ENCODE data around the gene YWHAE.
"Not testable (repeated sequence)": the region's sequence is repeated elsewhere in the genome, so short reads cannot be mapped to it uniquely, and the experiment has no call there.

The YWHAE gene

GRCh38 chr17:1313270-1314005 is 86.6 kb downstream of the YWHAE start:
- peak; percentile 17 for DNase-seq (ENCODE audit: low read depth)

GRCh38 chr17:1312261-1312870 is 87.7 kb downstream of the YWHAE start:
- TF ChIP-seq, protein P1, sequence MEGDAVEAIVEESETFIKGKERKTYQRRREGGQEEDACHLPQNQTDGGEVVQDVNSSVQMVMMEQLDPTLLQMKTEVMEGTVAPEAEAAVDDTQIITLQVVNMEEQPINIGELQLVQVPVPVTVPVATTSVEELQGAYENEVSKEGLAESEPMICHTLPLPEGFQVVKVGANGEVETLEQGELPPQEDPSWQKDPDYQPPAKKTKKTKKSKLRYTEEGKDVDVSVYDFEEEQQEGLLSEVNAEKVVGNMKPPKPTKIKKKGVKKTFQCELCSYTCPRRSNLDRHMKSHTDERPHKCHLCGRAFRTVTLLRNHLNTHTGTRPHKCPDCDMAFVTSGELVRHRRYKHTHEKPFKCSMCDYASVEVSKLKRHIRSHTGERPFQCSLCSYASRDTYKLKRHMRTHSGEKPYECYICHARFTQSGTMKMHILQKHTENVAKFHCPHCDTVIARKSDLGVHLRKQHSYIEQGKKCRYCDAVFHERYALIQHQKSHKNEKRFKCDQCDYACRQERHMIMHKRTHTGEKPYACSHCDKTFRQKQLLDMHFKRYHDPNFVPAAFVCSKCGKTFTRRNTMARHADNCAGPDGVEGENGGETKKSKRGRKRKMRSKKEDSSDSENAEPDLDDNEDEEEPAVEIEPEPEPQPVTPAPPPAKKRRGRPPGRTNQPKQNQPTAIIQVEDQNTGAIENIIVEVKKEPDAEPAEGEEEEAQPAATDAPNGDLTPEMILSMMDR (IDR thresholded peaks at IDR 0.05; ENCODE audit: low read length, missing control alignments), result no peak
- DNase-seq (ENCODE audit: low read depth), result no peak
- H3K4me3 ChIP-seq (replicated peaks; ENCODE audit: low read depth, low read length), result no peak overlapping the region

More at GRCh38 chr17:1313270-1314005, 86.6 kb downstream of the YWHAE start:
- no peak overlapping the region for H3K4me3 ChIP-seq (replicated peaks; ENCODE audit: low read depth, low read length)
- TF ChIP-seq, protein P1 (IDR thresholded peaks at IDR 0.05; ENCODE audit: low read length, missing control alignments), result no peak

GRCh38 chr17:1307829-1308228 is 92.2 kb downstream of the YWHAE start:
- not testable (repeated sequence) for H3K4me3 ChIP-seq (replicated peaks; ENCODE audit: low read depth, low read length); DNase-seq (ENCODE audit: low read depth)

GRCh38 chr17:1304962-1305563 is 95.0 kb downstream of the YWHAE start:
- H3K4me3 ChIP-seq (replicated peaks; ENCODE audit: low read depth, low read length), result no peak overlapping the region
- TF ChIP-seq, protein P1 (IDR thresholded peaks at IDR 0.05; ENCODE audit: low read length, missing control alignments), result no peak
- no peak for DNase-seq (ENCODE audit: low read depth)

DNA sequence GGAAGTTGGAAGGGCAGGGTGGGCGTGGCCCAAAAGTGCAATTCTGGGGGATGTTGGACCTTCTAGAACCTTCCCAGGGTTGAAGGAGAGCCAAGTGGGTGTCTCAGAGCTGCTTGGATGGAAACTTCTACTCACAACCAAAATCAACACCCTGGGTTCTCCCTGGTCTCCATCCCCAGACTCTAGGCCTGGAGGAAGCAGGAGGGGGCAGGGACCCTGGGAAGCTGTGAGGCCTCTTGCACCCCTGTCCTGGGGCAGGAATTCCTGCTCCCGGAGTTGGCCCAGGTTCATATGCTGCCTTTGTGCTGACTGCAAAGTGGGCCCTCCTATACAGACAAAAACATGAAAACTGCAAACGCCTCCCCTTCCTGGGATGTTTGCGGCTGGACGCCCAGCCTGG is 95.5 kb downstream of the YWHAE start:
- TF ChIP-seq, protein P1 (IDR thresholded peaks at IDR 0.05; ENCODE audit: low read length, missing control alignments), result no peak
- DNase-seq (ENCODE audit: low read depth), result no peak

GRCh38 chr17:1302761-1303160 is 97.3 kb downstream of the YWHAE start:
- H3K4me3 ChIP-seq (replicated peaks; ENCODE audit: low read depth, low read length), result no peak overlapping the region
- TF ChIP-seq, protein P1 (IDR thresholded peaks at IDR 0.05; ENCODE audit: low read length, missing control alignments), result no peak
- no peak for DNase-seq (ENCODE audit: low read depth)

More for the DNA sequence above, 95.5 kb downstream of the YWHAE start:
- H3K4me3 ChIP-seq (replicated peaks; ENCODE audit: low read depth, low read length), result no peak overlapping the region

GRCh38 chr17:1301546-1301945 is 98.5 kb downstream of the YWHAE start:
- no peak for DNase-seq (ENCODE audit: low read depth)
- TF ChIP-seq, protein P1 (IDR thresholded peaks at IDR 0.05; ENCODE audit: low read length, missing control alignments), result no peak
- H3K4me3 ChIP-seq (replicated peaks; ENCODE audit: low read depth, low read length), result no peak overlapping the region
